ENCODE measurements around the gene ATP2A3.

Gene ATP2A3

GRCh38 chr17:3957735-3958599 lies 6.3 kb downstream of the ATP2A3 start:
- Histone ChIP-seq H3K4me1 (ENCODE audit: control insufficient read depth, low read depth, low read length) (peaks cover 14% of the 10 kb centered on the region), H3K27me3 (ENCODE audit: control insufficient read depth, insufficient read depth, low read length) (peaks cover 14% of the 10 kb centered on the region), H3K4me3 (ENCODE audit: low read length) (no peak overlapping the region), H3K27ac (ENCODE audit: low read length) (no peak overlapping the region), H3K36me3 (ENCODE audit: control insufficient read depth, low read depth, low read length) (no peaks in the 10 kb centered on the region), H3K9me3 (ENCODE audit: control insufficient read depth, low read depth, low read length) (no peaks in the 10 kb centered on the region), H3K9ac (ENCODE audit: low read length) (no peak overlapping the region)

GRCh38 chr17:3956983-3957382 lies 7.3 kb downstream of the ATP2A3 start:
- Histone ChIP-seq H3K9ac (ENCODE audit: low read length) (no peak overlapping the region), H3K27me3 (ENCODE audit: control insufficient read depth, insufficient read depth, low read length) (peaks cover 4% of the 10 kb centered on the region), H3K9me3 (ENCODE audit: control insufficient read depth, low read depth, low read length) (no peaks in the 10 kb centered on the region), H3K4me3 (ENCODE audit: low read length) (no peak overlapping the region), H3K36me3 (ENCODE audit: control insufficient read depth, low read depth, low read length) (no peaks in the 10 kb centered on the region), H3K27ac (ENCODE audit: low read length) (no peak overlapping the region), H3K4me1 (ENCODE audit: control insufficient read depth, low read depth, low read length) (peaks cover 14% of the 10 kb centered on the region)

- no peaks in the 10 kb centered on the region for H3K27me3 ChIP-seq (ENCODE audit: control insufficient read depth, insufficient read depth, low read length)
- peaks cover 14% of the 10 kb centered on the region for H3K4me1 ChIP-seq (ENCODE audit: control insufficient read depth, low read depth, low read length)
- no peak overlapping the region for H3K4me3 ChIP-seq (ENCODE audit: low read length)
- H3K27ac ChIP-seq (ENCODE audit: low read length) = no peak overlapping the region
- no peaks in the 10 kb centered on the region for H3K36me3 ChIP-seq (ENCODE audit: control insufficient read depth, low read depth, low read length)
- no peak overlapping the region for H3K9ac ChIP-seq (ENCODE audit: low read length)
- H3K9me3 ChIP-seq (ENCODE audit: control insufficient read depth, low read depth, low read length) = no peaks in the 10 kb centered on the region
Measured at GRCh38 chr17:3956327-3956957, 7.8 kb downstream of the ATP2A3 start.

GRCh38 chr17:3955673-3955988 lies 8.6 kb downstream of the ATP2A3 start:
- Histone ChIP-seq H3K4me1 (ENCODE audit: control insufficient read depth, low read depth, low read length) (peaks cover 14% of the 10 kb centered on the region), H3K27ac (ENCODE audit: low read length) (no peak overlapping the region), H3K4me3 (ENCODE audit: low read length) (no peak overlapping the region), H3K9ac (ENCODE audit: low read length) (no peak overlapping the region), H3K27me3 (ENCODE audit: control insufficient read depth, insufficient read depth, low read length) (no peaks in the 10 kb centered on the region), H3K36me3 (ENCODE audit: control insufficient read depth, low read depth, low read length) (no peaks in the 10 kb centered on the region), H3K9me3 (ENCODE audit: control insufficient read depth, low read depth, low read length) (no peaks in the 10 kb centered on the region)

- no peak overlapping the region for H3K9ac ChIP-seq (ENCODE audit: low read length)
- no peaks in the 10 kb centered on the region for H3K36me3 ChIP-seq (ENCODE audit: control insufficient read depth, low read depth, low read length)
- no peak overlapping the region for H3K27ac ChIP-seq (ENCODE audit: low read length)
- no peaks in the 10 kb centered on the region for H3K9me3 ChIP-seq (ENCODE audit: control insufficient read depth, low read depth, low read length)
- peaks cover 14% of the 10 kb centered on the region for H3K4me1 ChIP-seq (ENCODE audit: control insufficient read depth, low read depth, low read length)
- no peaks in the 10 kb centered on the region for H3K27me3 ChIP-seq (ENCODE audit: control insufficient read depth, insufficient read depth, low read length)
- H3K4me3 ChIP-seq (ENCODE audit: low read length) = no peak overlapping the region
Measured at GRCh38 chr17:3954976-3955672, 9.1 kb downstream of the ATP2A3 start.

- H3K36me3 ChIP-seq (ENCODE audit: control insufficient read depth, low read depth, low read length) = no peaks in the 10 kb centered on the region
- H3K9me3 ChIP-seq (ENCODE audit: control insufficient read depth, low read depth, low read length) = no peaks in the 10 kb centered on the region
- peaks cover 14% of the 10 kb centered on the region for H3K4me1 ChIP-seq (ENCODE audit: control insufficient read depth, low read depth, low read length)
- no peak overlapping the region for H3K9ac ChIP-seq (ENCODE audit: low read length)
- no peak overlapping the region for H3K27ac ChIP-seq (ENCODE audit: low read length)
- H3K27me3 ChIP-seq (ENCODE audit: control insufficient read depth, insufficient read depth, low read length) = no peaks in the 10 kb centered on the region
- no peak overlapping the region for H3K4me3 ChIP-seq (ENCODE audit: low read length)
Measured at GRCh38 chr17:3954086-3954485, 10.2 kb downstream of the ATP2A3 start.

GRCh38 chr17:3953542-3953941 lies 10.7 kb downstream of the ATP2A3 start:
- Histone ChIP-seq H3K4me1 (ENCODE audit: control insufficient read depth, low read depth, low read length) (peaks cover 14% of the 10 kb centered on the region), H3K9me3 (ENCODE audit: control insufficient read depth, low read depth, low read length) (no peaks in the 10 kb centered on the region), H3K27ac (ENCODE audit: low read length) (no peak overlapping the region), H3K36me3 (ENCODE audit: control insufficient read depth, low read depth, low read length) (no peaks in the 10 kb centered on the region), H3K4me3 (ENCODE audit: low read length) (no peak overlapping the region), H3K9ac (ENCODE audit: low read length) (no peak overlapping the region), H3K27me3 (ENCODE audit: control insufficient read depth, insufficient read depth, low read length) (no peaks in the 10 kb centered on the region)

GRCh38 chr17:3952186-3952585 lies 12.1 kb downstream of the ATP2A3 start:
- H3K36me3 ChIP-seq (ENCODE audit: control insufficient read depth, low read depth, low read length) = no peaks in the 10 kb centered on the region

GRCh38 chr17:3951420-3951819 lies 12.8 kb downstream of the ATP2A3 start:
- Histone ChIP-seq H3K27me3 (ENCODE audit: control insufficient read depth, insufficient read depth, low read length) (no peaks in the 10 kb centered on the region), H3K4me1 (ENCODE audit: control insufficient read depth, low read depth, low read length) (peaks cover 7% of the 10 kb centered on the region), H3K36me3 (ENCODE audit: control insufficient read depth, low read depth, low read length) (no peaks in the 10 kb centered on the region), H3K9me3 (ENCODE audit: control insufficient read depth, low read depth, low read length) (no peaks in the 10 kb centered on the region), H3K27ac (ENCODE audit: low read length) (no peak overlapping the region), H3K9ac (ENCODE audit: low read length) (no peak overlapping the region), H3K4me3 (ENCODE audit: low read length) (no peak overlapping the region)

More at GRCh38 chr17:3952186-3952585, 12.1 kb downstream of the ATP2A3 start:
- Histone ChIP-seq H3K27ac (ENCODE audit: low read length) (no peak overlapping the region), H3K9me3 (ENCODE audit: control insufficient read depth, low read depth, low read length) (no peaks in the 10 kb centered on the region), H3K27me3 (ENCODE audit: control insufficient read depth, insufficient read depth, low read length) (no peaks in the 10 kb centered on the region), H3K4me1 (ENCODE audit: control insufficient read depth, low read depth, low read length) (peaks cover 14% of the 10 kb centered on the region), H3K9ac (ENCODE audit: low read length) (no peak overlapping the region), H3K4me3 (ENCODE audit: low read length) (no peak overlapping the region)

- Histone ChIP-seq H3K27me3 (ENCODE audit: control insufficient read depth, insufficient read depth, low read length) (no peaks in the 10 kb centered on the region), H3K36me3 (ENCODE audit: control insufficient read depth, low read depth, low read length) (no peaks in the 10 kb centered on the region), H3K27ac (ENCODE audit: low read length) (no peak overlapping the region), H3K9me3 (ENCODE audit: control insufficient read depth, low read depth, low read length) (no peaks in the 10 kb centered on the region), H3K4me1 (ENCODE audit: control insufficient read depth, low read depth, low read length) (peaks cover 5% of the 10 kb centered on the region), H3K4me3 (ENCODE audit: low read length) (no peak overlapping the region), H3K9ac (ENCODE audit: low read length) (no peak overlapping the region)
Measured at GRCh38 chr17:3951003-3951402, 13.2 kb downstream of the ATP2A3 start.

- no peaks in the 10 kb centered on the region for H3K36me3 ChIP-seq (ENCODE audit: control insufficient read depth, low read depth, low read length)
- H3K27ac ChIP-seq (ENCODE audit: low read length) = no peak overlapping the region
- H3K4me1 ChIP-seq (ENCODE audit: control insufficient read depth, low read depth, low read length) = peaks cover 5% of the 10 kb centered on the region
Measured at GRCh38 chr17:3950584-3950983, 13.7 kb downstream of the ATP2A3 start.

More at GRCh38 chr17:3950584-3950983, 13.7 kb downstream of the ATP2A3 start:
- no peak overlapping the region for H3K9ac ChIP-seq (ENCODE audit: low read length)
- H3K27me3 ChIP-seq (ENCODE audit: control insufficient read depth, insufficient read depth, low read length) = no peaks in the 10 kb centered on the region
- H3K4me3 ChIP-seq (ENCODE audit: low read length) = no peak overlapping the region
- H3K9me3 ChIP-seq (ENCODE audit: control insufficient read depth, low read depth, low read length) = no peaks in the 10 kb centered on the region
